ENCODE data around the gene MAST4. TPM values are rescaled to one million over a fixed set of nuclear protein-coding genes. Genes with fewer than 3 reads are reported as not detected.

MAST4 gene
- total RNA-seq, 2 donors from 2014 or later = 36.8 to 45.7 TPM

GRCh38 chr5:66985417-66985816 lies 389.2 kb downstream of the MAST4 start:
- no peak for DNase-seq (ENCODE audit: low spot score)
- H3K4me3 ChIP-seq = no peak overlapping the region
- H3K36me3 ChIP-seq = no peaks in the 10 kb centered on the region
- no peaks in the 10 kb centered on the region for H3K27me3 ChIP-seq (replicated peaks; ENCODE audit: insufficient read depth)
- intact Hi-C loops (cut with DNase I) = loop anchor here (5.0 to 10.0 kb wide), 3 partner anchors 162 to 219 kb away; no protein-coding TSS in a partner anchor
- H3K9me3 ChIP-seq = no peaks in the 10 kb centered on the region
- H3K27ac ChIP-seq = no peak overlapping the region
- WGBS = 85% methylated on average over 3 of the region's 3 CpGs
- TF ChIP-seq POLR2AphosphoS5 (IDR thresholded peaks at IDR 0.05) (no peak), POLR2A (IDR thresholded peaks at IDR 0.05) (no peak), CTCF (IDR thresholded peaks at IDR 0.05) (no peak)
- peaks cover 2% of the 10 kb centered on the region for H3K4me1 ChIP-seq (replicated peaks)

GRCh38 chr5:66986009-66986408 lies 389.8 kb downstream of the MAST4 start:
- no peak for DNase-seq (ENCODE audit: low spot score)
- Histone ChIP-seq H3K4me1 (replicated peaks) (peaks cover 2% of the 10 kb centered on the region), H3K27ac (no peak overlapping the region), H3K4me3 (no peak overlapping the region), H3K27me3 (replicated peaks; ENCODE audit: insufficient read depth) (no peaks in the 10 kb centered on the region), H3K36me3 (no peaks in the 10 kb centered on the region), H3K9me3 (no peaks in the 10 kb centered on the region)
- intact Hi-C loops (cut with DNase I) = loop anchor here (5.0 to 10.0 kb wide), 3 partner anchors 161 to 219 kb away; no protein-coding TSS in a partner anchor
- WGBS = 94% methylated on average over 2 of the region's 2 CpGs
- TF ChIP-seq POLR2A (IDR thresholded peaks at IDR 0.05) (no peak), POLR2AphosphoS5 (IDR thresholded peaks at IDR 0.05) (no peak), CTCF (IDR thresholded peaks at IDR 0.05) (no peak)

- no peaks in the 10 kb centered on the region for H3K9me3 ChIP-seq
- whole genome bisulfite sequencing = 78% methylated on average over 4 of the region's 4 CpGs
- H3K27me3 ChIP-seq (replicated peaks; ENCODE audit: insufficient read depth) = no peaks in the 10 kb centered on the region
- H3K4me1 ChIP-seq (replicated peaks) = peaks cover 2% of the 10 kb centered on the region
- H3K4me3 ChIP-seq = no peak overlapping the region
- no peak overlapping the region for H3K27ac ChIP-seq
- TF ChIP-seq CTCF (IDR thresholded peaks at IDR 0.05) (no peak), POLR2A (IDR thresholded peaks at IDR 0.05) (no peak), POLR2AphosphoS5 (IDR thresholded peaks at IDR 0.05) (no peak)
- intact Hi-C loops (cut with DNase I) = loop anchor here (5.0 to 10.0 kb wide), 3 partner anchors 161 to 218 kb away; no protein-coding TSS in a partner anchor
- no peaks in the 10 kb centered on the region for H3K36me3 ChIP-seq
- no peak for DNase-seq (ENCODE audit: low spot score)
Measured at GRCh38 chr5:66986534-66986933, 390.3 kb downstream of the MAST4 start.

- Histone ChIP-seq H3K4me1 (replicated peaks) (peaks cover under 1% of the 10 kb centered on the region), H3K9me3 (no peaks in the 10 kb centered on the region), H3K36me3 (no peaks in the 10 kb centered on the region), H3K27me3 (replicated peaks; ENCODE audit: insufficient read depth) (no peaks in the 10 kb centered on the region), H3K27ac (no peak overlapping the region), H3K4me3 (no peak overlapping the region)
- TF ChIP-seq POLR2A (IDR thresholded peaks at IDR 0.05) (no peak), POLR2AphosphoS5 (IDR thresholded peaks at IDR 0.05) (no peak), CTCF (IDR thresholded peaks at IDR 0.05) (no peak)
- 77% methylated on average over 2 of the region's 2 CpGs for WGBS
- DNase-seq (ENCODE audit: low spot score) = no peak
- intact Hi-C loops (cut with DNase I) = loop anchor here (5.0 to 10.0 kb wide), 3 partner anchors 160 to 218 kb away; no protein-coding TSS in a partner anchor
Measured at GRCh38 chr5:66987126-66987525, 390.9 kb downstream of the MAST4 start.

- no peak for DNase-seq (ENCODE audit: low spot score)
- 73% methylated on average over 3 of the region's 3 CpGs for WGBS
- no peaks in the 10 kb centered on the region for H3K36me3 ChIP-seq
- H3K4me3 ChIP-seq = no peak overlapping the region
- intact Hi-C loops (cut with DNase I) = loop anchor here (5.0 to 10.0 kb wide), 3 partner anchors 160 to 217 kb away; no protein-coding TSS in a partner anchor
- H3K27ac ChIP-seq = no peak overlapping the region
- H3K9me3 ChIP-seq = no peaks in the 10 kb centered on the region
- TF ChIP-seq CTCF (IDR thresholded peaks at IDR 0.05) = no peak
- H3K4me1 ChIP-seq (replicated peaks) = no peaks in the 10 kb centered on the region
- H3K27me3 ChIP-seq (replicated peaks; ENCODE audit: insufficient read depth) = no peaks in the 10 kb centered on the region
Measured at GRCh38 chr5:66987540-66987939, 391.3 kb downstream of the MAST4 start.
